ENCODE results near the gene EP400.

EP400 gene

GRCh38 chr12:132004946-132005345 is 55.2 kb downstream of the EP400 start:
- no peak for TF ChIP-seq CTCF (IDR thresholded peaks at IDR 0.05)

- TF ChIP-seq CTCF (IDR thresholded peaks at IDR 0.05): no peak
Observed at GRCh38 chr12:132006056-132006680, 56.4 kb downstream of the EP400 start.

GRCh38 chr12:132007041-132007440 is 57.3 kb downstream of the EP400 start:
- TF ChIP-seq CTCF (IDR thresholded peaks at IDR 0.05): no peak

GRCh38 chr12:132009336-132009859 is 59.7 kb downstream of the EP400 start:
- TF ChIP-seq CTCF (IDR thresholded peaks at IDR 0.05): no peak

GRCh38 chr12:132012919-132013568 is 63.3 kb downstream of the EP400 start:
- TF ChIP-seq CTCF (IDR thresholded peaks at IDR 0.05): no peak

- no peak for TF ChIP-seq CTCF (IDR thresholded peaks at IDR 0.05)
Observed at GRCh38 chr12:132014092-132014914, 64.6 kb downstream of the EP400 start.

- no peak for TF ChIP-seq CTCF (IDR thresholded peaks at IDR 0.05)
Observed at GRCh38 chr12:132014915-132015280, 65.2 kb downstream of the EP400 start.

All from LNCAP (cell line).